ENCODE measurements around the gene PNPLA2. TPM values are rescaled to one million over a fixed set of nuclear protein-coding genes. Genes with fewer than 3 reads are reported as not detected.
A peak's percentile ranks its signal among the peaks of the same experiment; 100 is the strongest.

PNPLA2 gene
- total RNA-seq, 2 experiments from 2014 or later, result 202 to 220 TPM

GRCh38 chr11:850775-851763 lies 32.4 kb downstream of the PNPLA2 start:
- TF ChIP-seq CTCF (IDR thresholded peaks at IDR 0.05), result no peak
- H3K36me3 ChIP-seq (ENCODE audit: insufficient read depth, low read length), result no peaks in the 10 kb centered on the region
- intact Hi-C loops (cut with DNase I, micrococcal nuclease), result no loop called here
- H3K4me1 Mint-ChIP-seq (ENCODE audit: low read depth), result peaks cover 4% of the 10 kb centered on the region
- POLR2A ChIA-PET, result no interaction called here
- H3K36me3 Mint-ChIP-seq (ENCODE audit: low read depth), result no peaks in the 10 kb centered on the region
- CTCF ChIA-PET, result no interaction called here
- no peak overlapping the region for H3K27ac ChIP-seq (ENCODE audit: low read depth in 1 of 2, low read length in 2 of 2)
- peaks cover 16% of the 10 kb centered on the region for H3K4me1 ChIP-seq (ENCODE audit: insufficient read depth, low read length)
- DNase-seq, result peak in 1 of 14 experiments; percentile 42
- peak overlapping the region; percentile 51 for H3K4me3 Mint-ChIP-seq
- no peak overlapping the region for H3K4me3 ChIP-seq (ENCODE audit: low read length)
- H3K27me3 Mint-ChIP-seq, result peaks cover 4% of the 10 kb centered on the region
- H3K9me3 ChIP-seq (ENCODE audit: control insufficient read depth in 1 of 2, insufficient read depth in 1 of 2, low read length in 2 of 2), result peaks cover 0 to 7% of the 10 kb centered on the region in 2 experiments
- peaks cover 4 to 18% of the 10 kb centered on the region in 2 experiments for H3K27me3 ChIP-seq (ENCODE audit: control insufficient read depth in 1 of 2, insufficient read depth in 2 of 2, low read length in 2 of 2)
- no peak for ATAC-seq (ENCODE audit: poor library complexity)
- no peak overlapping the region for H3K27ac Mint-ChIP-seq
- no peaks in the 10 kb centered on the region for H3K9me3 Mint-ChIP-seq

- Mint-ChIP-seq H3K4me3 (no peak overlapping the region), H3K9me3 (no peaks in the 10 kb centered on the region), H3K36me3 (ENCODE audit: low read depth) (no peaks in the 10 kb centered on the region), H3K27ac (no peak overlapping the region), H3K27me3 (peaks cover 4% of the 10 kb centered on the region), H3K4me1 (ENCODE audit: low read depth) (peaks cover 4% of the 10 kb centered on the region)
- Histone ChIP-seq H3K27ac (ENCODE audit: low read depth in 1 of 2, low read length in 2 of 2) (no peak overlapping the region), H3K36me3 (ENCODE audit: insufficient read depth, low read length) (no peaks in the 10 kb centered on the region), H3K4me3 (ENCODE audit: low read length) (no peak overlapping the region), H3K9me3 (ENCODE audit: control insufficient read depth in 1 of 2, insufficient read depth in 1 of 2, low read length in 2 of 2) (peaks cover 0 to 7% of the 10 kb centered on the region in 2 experiments), H3K4me1 (ENCODE audit: insufficient read depth, low read length) (peaks cover 16% of the 10 kb centered on the region), H3K27me3 (ENCODE audit: control insufficient read depth in 1 of 2, insufficient read depth in 2 of 2, low read length in 2 of 2) (peaks cover 4 to 18% of the 10 kb centered on the region in 2 experiments)
- no peak for TF ChIP-seq CTCF (IDR thresholded peaks at IDR 0.05)
- intact Hi-C loops (cut with DNase I, micrococcal nuclease), result no loop called here
- ATAC-seq (ENCODE audit: poor library complexity), result no peak
- ChIA-PET CTCF (no interaction called here), POLR2A (no interaction called here)
- DNase-seq, result no peak
These were observed 34.0 kb downstream of the PNPLA2 start for GRCh38 chr11:852762-853161.

- Mint-ChIP-seq H3K27ac (no peak overlapping the region), H3K4me3 (no peak overlapping the region), H3K36me3 (ENCODE audit: low read depth) (no peaks in the 10 kb centered on the region), H3K27me3 (no peaks in the 10 kb centered on the region), H3K9me3 (no peaks in the 10 kb centered on the region), H3K4me1 (ENCODE audit: low read depth) (no peaks in the 10 kb centered on the region)
- Histone ChIP-seq H3K36me3 (ENCODE audit: insufficient read depth, low read length) (no peaks in the 10 kb centered on the region), H3K27ac (ENCODE audit: low read depth in 1 of 2, low read length in 2 of 2) (no peak overlapping the region), H3K27me3 (ENCODE audit: control insufficient read depth in 1 of 2, insufficient read depth in 2 of 2, low read length in 2 of 2) (peaks cover 2 to 12% of the 10 kb centered on the region in 2 experiments), H3K4me3 (ENCODE audit: low read length) (no peak overlapping the region), H3K9me3 (ENCODE audit: control insufficient read depth in 1 of 2, insufficient read depth in 1 of 2, low read length in 2 of 2) (peaks cover 0 to 7% of the 10 kb centered on the region in 2 experiments), H3K4me1 (ENCODE audit: insufficient read depth, low read length) (peaks cover 6% of the 10 kb centered on the region)
- intact Hi-C loops (cut with DNase I, micrococcal nuclease), result no loop called here
- ChIA-PET POLR2A (no interaction called here), CTCF (no interaction called here)
- no peak for DNase-seq
- ATAC-seq (ENCODE audit: poor library complexity), result no peak
- no peak for TF ChIP-seq CTCF (IDR thresholded peaks at IDR 0.05)
These were observed 35.2 kb downstream of the PNPLA2 start for GRCh38 chr11:853682-854448.
